ENCODE results near the gene MUC6.

Gene MUC6

DNA sequence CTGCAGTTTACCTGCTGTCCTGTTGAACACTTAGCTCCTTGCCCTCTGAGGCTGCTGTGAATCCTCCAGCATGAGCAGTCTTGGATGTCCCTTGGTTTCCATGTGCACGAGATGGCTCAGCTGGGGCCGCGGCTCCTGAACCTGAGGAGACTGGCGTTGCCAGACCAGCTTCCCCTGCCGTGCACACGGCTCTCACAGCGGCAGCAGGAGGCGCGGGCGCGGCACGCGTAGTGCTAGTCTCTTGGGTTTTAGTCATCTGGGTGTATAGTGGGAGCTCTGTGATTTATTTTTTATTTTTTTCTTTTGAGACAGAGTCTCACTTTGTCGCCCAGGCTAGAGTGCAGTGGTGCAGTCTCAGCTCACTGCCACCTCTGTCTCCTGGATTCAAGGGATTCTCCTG, 54.8 kb downstream of the MUC6 start:
- ATAC-seq (ENCODE audit: low read depth) (no peak), DNase-seq (ENCODE audit: low spot score) (no peak)
- H3K27me3 ChIP-seq (ENCODE audit: insufficient read depth, poor library complexity, severe bottlenecking): no peaks in the 10 kb centered on the region
- H3K4me3 ChIP-seq (ENCODE audit: severe bottlenecking): no peak overlapping the region
- H3K9me3 ChIP-seq (ENCODE audit: severe bottlenecking): no peaks in the 10 kb centered on the region
- TF ChIP-seq, protein P1, sequence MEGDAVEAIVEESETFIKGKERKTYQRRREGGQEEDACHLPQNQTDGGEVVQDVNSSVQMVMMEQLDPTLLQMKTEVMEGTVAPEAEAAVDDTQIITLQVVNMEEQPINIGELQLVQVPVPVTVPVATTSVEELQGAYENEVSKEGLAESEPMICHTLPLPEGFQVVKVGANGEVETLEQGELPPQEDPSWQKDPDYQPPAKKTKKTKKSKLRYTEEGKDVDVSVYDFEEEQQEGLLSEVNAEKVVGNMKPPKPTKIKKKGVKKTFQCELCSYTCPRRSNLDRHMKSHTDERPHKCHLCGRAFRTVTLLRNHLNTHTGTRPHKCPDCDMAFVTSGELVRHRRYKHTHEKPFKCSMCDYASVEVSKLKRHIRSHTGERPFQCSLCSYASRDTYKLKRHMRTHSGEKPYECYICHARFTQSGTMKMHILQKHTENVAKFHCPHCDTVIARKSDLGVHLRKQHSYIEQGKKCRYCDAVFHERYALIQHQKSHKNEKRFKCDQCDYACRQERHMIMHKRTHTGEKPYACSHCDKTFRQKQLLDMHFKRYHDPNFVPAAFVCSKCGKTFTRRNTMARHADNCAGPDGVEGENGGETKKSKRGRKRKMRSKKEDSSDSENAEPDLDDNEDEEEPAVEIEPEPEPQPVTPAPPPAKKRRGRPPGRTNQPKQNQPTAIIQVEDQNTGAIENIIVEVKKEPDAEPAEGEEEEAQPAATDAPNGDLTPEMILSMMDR (IDR thresholded peaks at IDR 0.05; ENCODE audit: poor library complexity, severe bottlenecking): no peak
- no peak overlapping the region for H3K27ac ChIP-seq (ENCODE audit: poor library complexity, severe bottlenecking)
- no peaks in the 10 kb centered on the region for H3K4me1 ChIP-seq (ENCODE audit: insufficient read depth, poor library complexity, severe bottlenecking)
- peaks cover 59% of the 10 kb centered on the region for H3K36me3 ChIP-seq (ENCODE audit: low read depth)

DNA sequence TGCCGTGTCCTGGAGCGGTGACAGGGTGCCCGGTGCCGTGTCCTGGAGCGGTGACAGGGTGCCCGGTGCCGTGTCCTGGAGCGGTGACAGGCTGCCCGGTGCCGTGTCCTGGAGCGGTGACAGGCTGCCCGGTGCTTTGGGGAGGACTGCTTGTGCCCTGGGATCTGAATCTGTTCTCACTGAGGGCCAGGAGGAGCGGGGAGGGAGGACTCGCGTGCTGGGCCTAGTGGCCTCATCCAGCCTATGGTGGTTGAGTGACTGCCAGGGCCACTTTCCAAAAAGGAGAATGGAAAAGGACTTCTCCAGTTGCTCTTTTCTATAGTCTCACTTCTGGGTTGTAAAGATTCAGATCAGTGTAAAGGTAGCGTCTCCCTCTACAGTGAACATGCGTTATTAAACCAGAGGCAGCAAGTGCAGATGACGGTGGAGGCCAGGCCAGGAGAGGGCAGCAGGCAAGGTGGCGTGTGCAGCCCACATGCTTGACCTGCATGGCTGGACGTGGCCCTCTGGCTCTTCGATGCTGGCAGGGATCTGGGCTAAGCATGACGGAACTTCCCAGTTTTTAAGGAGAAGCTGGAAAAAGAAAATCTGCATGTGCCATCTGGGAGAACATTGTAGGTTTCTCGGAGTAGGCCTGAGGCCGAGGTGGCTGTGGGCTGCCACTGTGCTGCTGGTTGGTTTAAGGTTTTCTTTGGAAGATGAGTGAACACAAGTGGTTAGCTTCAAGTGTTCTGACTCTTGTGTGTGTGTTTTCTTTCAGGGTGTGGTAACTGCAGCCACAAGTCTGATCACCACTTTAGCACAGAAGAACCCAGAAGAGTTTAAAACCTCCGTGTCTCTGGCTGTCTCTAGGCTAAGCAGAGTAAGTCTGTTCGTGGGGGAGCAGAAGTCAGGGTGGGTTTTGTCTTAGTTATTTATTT, 55.8 kb downstream of the MUC6 start:
- Histone ChIP-seq H3K27ac (ENCODE audit: poor library complexity, severe bottlenecking) (no peak overlapping the region), H3K9me3 (ENCODE audit: severe bottlenecking) (no peaks in the 10 kb centered on the region), H3K4me3 (ENCODE audit: severe bottlenecking) (no peak overlapping the region), H3K36me3 (ENCODE audit: low read depth) (peaks cover 49% of the 10 kb centered on the region), H3K4me1 (ENCODE audit: insufficient read depth, poor library complexity, severe bottlenecking) (no peaks in the 10 kb centered on the region), H3K27me3 (ENCODE audit: insufficient read depth, poor library complexity, severe bottlenecking) (no peaks in the 10 kb centered on the region)
- DNase-seq (ENCODE audit: low spot score): no peak
- ATAC-seq (ENCODE audit: low read depth): 0 out of 3 replicates have a peak, but pooled peaks have one; percentile 27
- TF ChIP-seq, protein P1 (IDR thresholded peaks at IDR 0.05; ENCODE audit: poor library complexity, severe bottlenecking): no peak

DNA sequence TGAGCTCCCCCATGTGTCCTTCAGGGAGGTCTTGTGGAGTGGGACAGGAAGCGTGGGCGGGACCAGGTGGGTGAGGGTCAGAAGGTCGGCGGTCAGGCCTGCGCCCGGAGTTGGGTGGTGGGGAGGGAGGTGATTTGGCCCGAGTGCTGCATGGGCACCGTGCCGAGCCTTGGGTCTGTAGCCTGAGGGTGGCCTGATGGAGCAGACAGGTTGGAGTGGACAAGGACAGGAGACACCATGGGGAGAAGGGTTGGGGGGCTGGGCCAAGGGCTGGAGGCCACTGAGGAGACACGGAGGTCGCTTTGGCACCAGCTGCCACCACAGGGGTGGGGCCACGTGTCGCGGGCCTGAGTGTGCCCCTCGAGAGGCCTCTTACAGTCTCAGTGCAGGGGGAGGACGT, 57.7 kb downstream of the MUC6 start:
- Histone ChIP-seq H3K27me3 (ENCODE audit: insufficient read depth, poor library complexity, severe bottlenecking) (no peaks in the 10 kb centered on the region), H3K36me3 (ENCODE audit: low read depth) (peaks cover 35% of the 10 kb centered on the region), H3K4me3 (ENCODE audit: severe bottlenecking) (no peak overlapping the region), H3K9me3 (ENCODE audit: severe bottlenecking) (no peaks in the 10 kb centered on the region), H3K4me1 (ENCODE audit: insufficient read depth, poor library complexity, severe bottlenecking) (no peaks in the 10 kb centered on the region), H3K27ac (ENCODE audit: poor library complexity, severe bottlenecking) (no peak overlapping the region)
- DNase-seq (ENCODE audit: low spot score) (no peak), ATAC-seq (ENCODE audit: low read depth) (no peak)
- TF ChIP-seq, protein P1 (IDR thresholded peaks at IDR 0.05; ENCODE audit: poor library complexity, severe bottlenecking): no peak

DNA sequence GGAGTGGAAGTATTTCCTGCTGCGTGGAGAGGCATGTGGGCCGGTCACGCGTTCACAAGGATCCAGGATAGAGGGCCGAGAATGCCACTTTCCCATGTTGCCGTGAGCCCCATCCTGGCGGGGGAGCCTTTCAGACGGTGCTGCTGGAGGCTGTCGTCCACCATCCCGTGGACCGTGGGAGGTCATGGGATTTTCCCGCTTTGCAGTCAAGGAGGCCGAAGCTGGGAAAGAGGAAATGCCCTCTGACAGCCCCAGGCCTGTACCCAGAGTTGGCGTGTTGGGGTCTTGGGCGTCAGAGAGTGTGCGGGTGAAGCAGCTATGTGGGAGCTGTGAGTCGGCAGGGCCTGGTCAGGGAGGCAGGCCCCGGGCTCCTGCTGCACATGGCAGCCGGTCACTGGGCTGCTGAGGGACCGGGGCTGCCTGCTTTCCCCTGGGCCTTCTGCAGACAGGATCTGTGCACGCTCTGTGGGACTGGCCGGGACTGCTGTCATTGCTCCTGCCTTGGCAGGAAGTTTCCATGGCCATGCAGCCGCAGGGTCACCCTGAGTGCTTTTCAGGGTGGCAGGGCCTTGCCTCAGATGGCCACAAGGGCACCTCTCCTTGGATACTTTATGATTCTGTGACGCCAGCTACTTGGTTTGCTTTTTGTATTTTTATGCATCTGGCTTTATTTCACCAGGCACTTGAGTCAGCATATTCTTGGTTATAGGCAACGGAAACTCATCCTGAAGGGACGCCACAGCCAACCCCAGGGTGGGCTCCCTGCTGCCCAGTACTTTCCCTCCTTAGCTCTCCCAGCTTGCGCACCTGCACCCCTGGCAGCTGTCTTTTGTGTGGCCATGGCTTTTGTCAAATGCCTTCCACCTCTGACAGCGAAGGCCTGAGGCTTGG, 58.4 kb downstream of the MUC6 start:
- Histone ChIP-seq H3K36me3 (ENCODE audit: low read depth) (peaks cover 37% of the 10 kb centered on the region), H3K9me3 (ENCODE audit: severe bottlenecking) (no peaks in the 10 kb centered on the region), H3K4me3 (ENCODE audit: severe bottlenecking) (no peak overlapping the region), H3K4me1 (ENCODE audit: insufficient read depth, poor library complexity, severe bottlenecking) (no peaks in the 10 kb centered on the region), H3K27me3 (ENCODE audit: insufficient read depth, poor library complexity, severe bottlenecking) (no peaks in the 10 kb centered on the region), H3K27ac (ENCODE audit: poor library complexity, severe bottlenecking) (no peak overlapping the region)
- ATAC-seq (ENCODE audit: low read depth): no peak
- TF ChIP-seq, protein P1 (IDR thresholded peaks at IDR 0.05; ENCODE audit: poor library complexity, severe bottlenecking): no peak
- DNase-seq (ENCODE audit: low spot score): no peak

All from RWPE2 (cell line).